IPS-18c (cell line): ENCODE data around the gene TSNAXIP1.
A peak's percentile ranks its signal among the peaks of the same experiment; 100 is the strongest.
"Not testable (repeated sequence)": the region's sequence is repeated elsewhere in the genome, so short reads cannot be mapped to it uniquely, and the experiment has no call there.

Experiments
- H3K4me3 ChIP-seq: 2 replicates; pipeline ENCODE4 v1.7.0; 2013; ENCODE audit warnings: low read depth, mild to moderate bottlenecking, low read length, moderate library complexity; ENCODE audit not compliant: insufficient read depth
- H3K9me3 ChIP-seq: one replicate; pipeline ENCODE4 v1.6.1; 2013; ENCODE audit warnings: mild to moderate bottlenecking, low read length, moderate library complexity; ENCODE audit not compliant: control insufficient read depth, insufficient read depth

TSNAXIP1 gene

DNA sequence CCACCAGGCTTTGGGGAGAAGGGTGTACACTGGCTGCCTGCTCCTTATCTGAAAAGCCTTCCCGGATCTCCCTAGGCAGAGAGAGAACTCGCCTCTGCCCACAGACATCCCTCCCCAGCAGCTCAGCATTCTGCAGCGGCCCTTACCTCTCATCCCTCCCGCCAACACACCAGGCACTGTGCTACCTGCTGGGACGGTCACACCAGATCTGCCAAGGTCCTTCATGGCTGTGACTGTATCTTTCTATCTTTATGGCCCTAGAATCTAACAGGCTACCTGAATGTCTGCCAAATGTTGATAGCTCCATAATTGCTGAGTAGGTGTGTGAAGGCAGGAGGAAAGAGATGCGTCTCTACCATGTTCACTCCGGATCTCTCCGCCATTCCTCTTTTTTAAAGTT, 7.9 kb downstream of the TSNAXIP1 start:
- H3K4me3 ChIP-seq, result no peak overlapping the region

GRCh38 chr16:67820608-67821259, 14.0 kb downstream of the TSNAXIP1 start:
- no peak overlapping the region for H3K4me3 ChIP-seq
- no peaks in the 10 kb centered on the region for H3K9me3 ChIP-seq

More for the DNA sequence above, 7.9 kb downstream of the TSNAXIP1 start:
- H3K9me3 ChIP-seq, result no peaks in the 10 kb centered on the region

GRCh38 chr16:67822511-67822910, 15.8 kb downstream of the TSNAXIP1 start:
- no peaks in the 10 kb centered on the region for H3K9me3 ChIP-seq

DNA sequence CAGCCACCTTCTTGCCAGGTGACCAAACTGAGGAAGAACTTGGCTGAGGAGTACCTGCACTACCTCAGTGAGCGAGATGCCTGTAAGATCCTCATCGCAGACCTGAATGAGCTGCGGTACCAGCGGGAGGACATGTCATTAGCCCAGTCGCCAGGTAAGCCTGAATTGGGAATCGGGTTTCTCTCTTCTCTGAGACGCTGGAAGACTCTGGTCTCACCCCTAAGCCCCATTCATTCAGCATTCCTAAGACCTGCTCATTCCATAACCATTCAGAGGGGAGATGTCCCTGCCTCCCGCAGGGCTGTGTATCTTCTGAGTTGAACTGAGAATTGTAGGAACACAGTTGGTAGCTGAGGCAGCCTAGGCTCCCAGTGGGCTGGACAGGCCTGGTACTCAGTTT, 18.4 kb downstream of the TSNAXIP1 start:
- H3K4me3 ChIP-seq, result no peak overlapping the region
- H3K9me3 ChIP-seq, result no peaks in the 10 kb centered on the region

More at GRCh38 chr16:67822511-67822910, 15.8 kb downstream of the TSNAXIP1 start:
- no peak overlapping the region for H3K4me3 ChIP-seq

GRCh38 chr16:67825906-67826305, 19.2 kb downstream of the TSNAXIP1 start:
- Histone ChIP-seq H3K9me3 (no peaks in the 10 kb centered on the region), H3K4me3 (no peak overlapping the region)

DNA sequence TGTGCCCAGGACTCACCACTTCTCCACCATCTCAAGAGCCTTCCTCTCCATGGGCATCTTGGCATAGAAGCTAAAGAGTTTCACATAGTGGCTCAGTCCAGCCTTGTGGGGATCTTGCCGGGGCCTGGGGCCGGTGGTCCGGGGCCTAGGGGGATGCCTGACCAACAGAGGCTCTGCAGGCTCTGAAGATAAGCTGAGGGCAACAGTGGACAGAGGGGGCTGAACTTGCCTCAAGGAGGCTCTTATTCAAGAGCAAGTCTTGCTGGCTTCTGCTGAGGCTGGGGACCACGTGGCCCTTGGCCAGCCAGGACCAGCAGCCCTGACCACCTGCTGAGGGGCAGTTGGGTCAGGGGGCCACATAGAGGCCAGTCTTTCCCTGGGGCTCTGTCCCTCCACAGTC, 22.0 kb downstream of the TSNAXIP1 start:
- no peak overlapping the region for H3K4me3 ChIP-seq

DNA sequence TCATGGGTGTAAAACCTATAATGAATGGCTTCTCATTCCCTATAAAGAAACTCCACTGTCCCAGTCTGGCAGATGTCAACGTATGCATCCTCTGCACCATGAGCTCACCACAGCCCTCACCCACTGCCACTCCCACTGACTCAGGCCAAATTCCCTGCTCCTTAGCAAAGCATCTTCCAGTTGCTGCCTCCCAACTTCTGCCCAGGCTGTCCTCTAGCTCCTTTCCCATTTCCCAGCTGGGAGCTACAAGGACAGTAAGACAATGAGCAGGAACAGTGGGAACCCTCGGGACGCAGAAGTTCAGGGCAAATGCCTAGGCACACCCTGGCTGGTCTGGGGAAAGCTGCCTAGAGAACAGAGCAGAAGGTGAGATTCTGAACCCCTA, 26.3 kb downstream of the TSNAXIP1 start:
- no peaks in the 10 kb centered on the region for H3K9me3 ChIP-seq
- peak overlapping the region; percentile 71 for H3K4me3 ChIP-seq

More for the DNA sequence above, 22.0 kb downstream of the TSNAXIP1 start:
- no peaks in the 10 kb centered on the region for H3K9me3 ChIP-seq

DNA sequence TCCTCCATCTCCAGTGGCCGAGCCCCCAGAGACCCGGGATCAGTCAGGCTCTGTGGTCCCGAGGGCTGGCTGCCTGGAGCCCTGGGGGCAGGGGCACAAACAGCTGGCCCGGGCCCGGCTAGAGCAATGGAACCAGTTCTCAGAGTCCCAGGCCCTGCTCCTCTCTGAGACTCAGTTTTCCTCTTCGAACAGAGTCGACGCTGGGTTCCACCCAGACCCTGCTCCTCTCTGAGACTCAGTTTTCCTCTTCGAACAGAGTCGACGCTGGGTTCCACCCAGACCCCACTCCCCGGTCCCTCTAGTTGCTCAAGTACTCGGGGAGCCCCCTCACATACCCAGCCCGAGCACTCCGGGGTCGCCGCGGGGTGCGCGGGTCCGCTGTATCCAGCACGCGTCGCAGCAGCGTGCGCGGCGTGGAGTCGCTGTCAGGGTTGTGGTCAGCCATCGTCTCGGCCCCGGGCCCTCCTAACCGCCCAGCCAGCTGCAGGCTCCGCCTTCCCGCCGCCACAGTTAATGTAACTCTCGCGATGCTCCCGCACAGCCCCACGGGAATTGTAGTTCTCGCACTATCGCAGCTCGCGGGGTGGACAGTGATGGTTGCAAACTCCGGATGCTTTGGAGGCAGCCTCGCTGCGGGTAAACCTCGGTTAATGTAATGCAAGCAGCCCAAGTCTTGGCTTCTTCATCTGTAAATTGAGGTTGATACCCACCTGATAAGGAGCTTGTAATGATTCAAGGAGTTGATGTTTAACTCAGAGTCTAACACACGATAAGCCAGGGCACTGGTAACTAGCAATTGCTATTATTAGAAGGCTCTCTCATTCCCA, 26.9 kb downstream of the TSNAXIP1 start:
- H3K4me3 ChIP-seq, result peak overlapping the region; percentile 71
- no peaks in the 10 kb centered on the region for H3K9me3 ChIP-seq

- Histone ChIP-seq H3K4me3 (peak overlapping the region; percentile 71; the same call in 1 of the 2 replicates), H3K9me3 (no peaks in the 10 kb centered on the region)
Observed at GRCh38 chr16:67834242-67834614, 27.5 kb downstream of the TSNAXIP1 start.

DNA sequence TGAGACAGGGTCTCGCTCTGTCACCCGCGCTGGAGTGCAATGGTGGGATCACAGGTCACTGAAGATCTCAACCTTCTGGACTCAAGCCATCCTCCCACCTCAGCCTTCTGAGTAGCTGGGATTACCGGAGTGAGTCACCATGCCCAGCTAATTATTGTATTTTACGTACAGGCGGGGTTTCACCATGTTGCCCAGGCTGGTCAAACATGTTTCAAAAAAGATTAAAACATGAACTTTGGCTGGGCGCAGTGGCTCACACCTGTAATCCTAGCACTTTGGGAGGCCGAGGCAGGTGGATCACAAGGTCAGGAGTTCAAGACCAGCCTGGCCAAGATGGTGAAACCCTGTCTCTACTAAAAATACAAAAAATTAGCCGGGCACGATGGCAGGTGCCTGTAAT, 30.5 kb downstream of the TSNAXIP1 start:
- not testable (repeated sequence) for H3K4me3 ChIP-seq, H3K9me3 ChIP-seq

GRCh38 chr16:67837811-67838210, 31.1 kb downstream of the TSNAXIP1 start:
- Histone ChIP-seq H3K9me3 (no peaks in the 10 kb centered on the region), H3K4me3 (no peak overlapping the region)

- Histone ChIP-seq H3K4me3 (no peak overlapping the region; the same call in 1 of the 2 replicates), H3K9me3 (no peaks in the 10 kb centered on the region)
Observed at GRCh38 chr16:67841198-67841815, 34.6 kb downstream of the TSNAXIP1 start.

DNA sequence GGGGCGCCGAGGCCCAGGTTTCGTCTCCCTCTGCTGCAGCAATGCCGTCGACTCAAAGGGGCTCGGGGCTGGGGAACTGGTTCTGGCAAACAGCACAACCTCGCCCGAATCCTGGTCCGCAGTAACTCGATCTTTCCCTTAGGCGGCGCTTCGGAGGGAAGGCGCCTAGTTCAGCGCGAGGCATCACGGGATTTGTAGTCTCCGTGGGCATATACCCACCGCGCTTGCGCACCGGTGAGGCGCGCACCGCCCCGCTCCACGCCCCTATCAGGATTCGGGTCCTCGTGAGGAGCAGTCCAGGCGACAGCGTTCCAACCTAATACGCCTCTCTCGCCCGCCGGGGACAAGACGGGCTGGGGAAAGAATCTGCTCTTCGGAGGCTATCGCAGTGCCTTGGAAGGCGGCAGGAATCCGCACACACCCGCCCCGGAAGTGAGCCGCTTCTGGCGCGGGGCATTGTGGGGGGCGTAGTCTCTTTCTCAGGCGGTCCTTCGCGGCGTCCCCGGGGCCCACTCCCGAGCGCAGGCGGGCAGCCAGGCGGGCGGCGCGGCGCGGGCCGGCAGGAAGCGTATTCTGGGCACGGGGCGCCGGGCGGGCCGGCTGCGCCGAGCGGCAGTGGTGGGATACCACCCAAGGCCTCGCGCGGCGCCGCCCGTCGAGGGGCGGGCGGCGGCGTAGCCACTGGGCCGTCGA, 35.3 kb downstream of the TSNAXIP1 start, which contains the start of gene THAP11:
THAP11 (plus strand) TSS at position 505 of the 693 bp plus-strand sequence. CDS start 235 bp downstream, outside the sequence.
- Histone ChIP-seq H3K4me3 (peak within 1 kb of the TSS; percentile 85), H3K9me3 (no peaks in the 10 kb centered on the region)

DNA sequence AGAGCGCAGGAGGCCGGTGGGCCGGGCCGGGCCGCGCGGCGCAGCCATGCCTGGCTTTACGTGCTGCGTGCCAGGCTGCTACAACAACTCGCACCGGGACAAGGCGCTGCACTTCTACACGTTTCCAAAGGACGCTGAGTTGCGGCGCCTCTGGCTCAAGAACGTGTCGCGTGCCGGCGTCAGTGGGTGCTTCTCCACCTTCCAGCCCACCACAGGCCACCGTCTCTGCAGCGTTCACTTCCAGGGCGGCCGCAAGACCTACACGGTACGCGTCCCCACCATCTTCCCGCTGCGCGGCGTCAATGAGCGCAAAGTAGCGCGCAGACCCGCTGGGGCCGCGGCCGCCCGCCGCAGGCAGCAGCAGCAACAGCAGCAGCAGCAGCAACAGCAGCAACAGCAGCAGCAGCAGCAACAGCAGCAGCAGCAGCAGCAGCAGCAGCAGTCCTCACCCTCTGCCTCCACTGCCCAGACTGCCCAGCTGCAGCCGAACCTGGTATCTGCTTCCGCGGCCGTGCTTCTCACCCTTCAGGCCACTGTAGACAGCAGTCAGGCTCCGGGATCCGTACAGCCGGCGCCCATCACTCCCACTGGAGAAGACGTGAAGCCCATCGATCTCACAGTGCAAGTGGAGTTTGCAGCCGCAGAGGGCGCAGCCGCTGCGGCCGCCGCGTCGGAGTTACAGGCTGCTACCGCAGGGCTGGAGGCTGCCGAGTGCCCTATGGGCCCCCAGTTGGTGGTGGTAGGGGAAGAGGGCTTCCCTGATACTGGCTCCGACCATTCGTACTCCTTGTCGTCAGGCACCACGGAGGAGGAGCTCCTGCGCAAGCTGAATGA, 36.0 kb downstream of the TSNAXIP1 start:
- Histone ChIP-seq H3K9me3 (no peaks in the 10 kb centered on the region), H3K4me3 (peak overlapping the region; percentile 85)

GRCh38 chr16:67843343-67843765, 36.7 kb downstream of the TSNAXIP1 start:
- H3K9me3 ChIP-seq, result no peaks in the 10 kb centered on the region
- H3K4me3 ChIP-seq, result peak overlapping the region; percentile 85

GRCh38 chr16:67844497-67844896, 37.8 kb downstream of the TSNAXIP1 start:
- H3K4me3 ChIP-seq, result peak overlapping the region; percentile 15; the same call in 1 of the 2 replicates
- no peaks in the 10 kb centered on the region for H3K9me3 ChIP-seq
